ENCODE data around the gene LSAMP.

LSAMP gene

DNA sequence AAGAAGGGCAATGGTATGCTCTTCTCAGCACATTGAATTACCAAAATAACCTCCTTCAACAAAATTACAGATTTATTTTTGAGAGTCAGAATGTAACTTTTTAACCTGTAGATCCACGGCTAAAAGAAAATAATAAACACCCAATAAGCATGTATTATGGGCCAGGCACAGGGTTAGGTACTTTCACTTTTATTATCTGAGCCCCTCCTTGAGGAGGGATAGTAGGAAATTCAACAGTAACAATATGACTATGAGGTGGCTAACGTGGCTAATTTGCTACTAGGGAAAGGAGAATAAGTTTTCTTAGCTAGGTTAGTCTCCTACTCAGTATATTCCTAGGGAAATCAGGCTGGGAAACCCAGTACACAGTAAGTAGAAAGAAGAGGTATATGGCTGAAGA is 515.1 kb downstream of the LSAMP start:
- DNase-seq (no peak), ATAC-seq (replicated peaks) (no peak)
- H3K36me3 Mint-ChIP-seq (ENCODE audit: insufficient read depth), result no peaks in the 10 kb centered on the region
- no peak overlapping the region for H3K4me3 Mint-ChIP-seq
- H3K27me3 Mint-ChIP-seq, result peaks cover 6 to 11% of the 10 kb centered on the region in 2 donors
- H3K4me1 Mint-ChIP-seq (ENCODE audit: low read depth in 2 of 2), result no peaks in the 10 kb centered on the region
- H3K27ac Mint-ChIP-seq, result no peak overlapping the region
- H3K9me3 Mint-ChIP-seq, result peaks cover 7 to 8% of the 10 kb centered on the region in 2 donors

DNA sequence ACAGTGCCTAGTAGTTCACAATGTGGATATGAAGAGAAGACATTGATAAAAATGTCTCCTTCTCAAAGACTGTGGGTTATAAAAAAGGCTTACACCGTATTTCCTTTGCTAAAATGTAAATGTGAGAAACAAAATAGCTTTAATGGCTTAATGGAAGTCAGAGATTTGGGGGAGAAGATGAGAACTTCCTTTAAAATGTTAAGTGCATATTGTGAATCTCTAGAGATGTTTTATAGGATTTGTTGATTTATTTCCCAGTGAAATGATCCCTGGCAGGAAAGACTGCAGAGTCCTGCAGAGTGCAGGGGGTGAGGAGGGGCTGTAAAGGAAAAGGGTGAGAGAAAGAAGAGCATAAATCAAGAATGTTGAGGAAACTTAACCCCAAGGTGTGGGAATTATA is 516.9 kb downstream of the LSAMP start:
- peaks cover 6 to 11% of the 10 kb centered on the region in 2 donors for H3K27me3 Mint-ChIP-seq
- DNase-seq, result no peak
- H3K36me3 Mint-ChIP-seq (ENCODE audit: insufficient read depth), result no peaks in the 10 kb centered on the region
- no peak overlapping the region for H3K27ac Mint-ChIP-seq
- no peak for ATAC-seq (replicated peaks)
- no peak overlapping the region for H3K4me3 Mint-ChIP-seq
- H3K4me1 Mint-ChIP-seq (ENCODE audit: low read depth in 2 of 2), result no peaks in the 10 kb centered on the region
- peaks cover 8% of the 10 kb centered on the region in 2 donors for H3K9me3 Mint-ChIP-seq

DNA sequence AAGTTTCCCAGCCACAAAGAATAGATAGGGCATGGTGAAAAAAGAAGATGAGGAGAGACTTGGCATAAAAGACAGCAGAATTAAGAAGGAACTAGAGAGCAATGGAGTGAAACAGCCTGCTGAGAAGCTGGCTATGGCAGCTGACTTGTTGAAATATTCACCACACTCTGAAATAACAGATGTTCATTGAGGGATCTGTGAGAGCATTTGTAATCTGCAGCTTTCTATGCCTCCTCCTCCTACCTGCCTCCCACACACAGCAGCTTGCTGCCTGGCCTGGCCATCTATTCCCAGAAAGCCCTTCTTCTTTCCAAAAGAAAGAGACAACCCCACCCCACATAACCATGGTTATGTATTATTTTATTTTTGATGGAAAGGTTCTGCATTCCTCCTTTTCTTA is 518.1 kb downstream of the LSAMP start:
- H3K9me3 Mint-ChIP-seq, result peaks cover 0 to 6% of the 10 kb centered on the region in 2 donors
- no peak overlapping the region for H3K27ac Mint-ChIP-seq
- DNase-seq, result no peak
- H3K27me3 Mint-ChIP-seq, result peaks cover 6 to 11% of the 10 kb centered on the region in 2 donors
- no peak for ATAC-seq (replicated peaks)
- no peaks in the 10 kb centered on the region for H3K36me3 Mint-ChIP-seq (ENCODE audit: insufficient read depth)
- no peak overlapping the region for H3K4me3 Mint-ChIP-seq
- H3K4me1 Mint-ChIP-seq (ENCODE audit: low read depth in 2 of 2), result no peaks in the 10 kb centered on the region

- no peaks in the 10 kb centered on the region for H3K4me1 Mint-ChIP-seq (ENCODE audit: low read depth in 2 of 2)
Observed at GRCh38 chr3:115922681-115923347, 522.5 kb downstream of the LSAMP start.

DNA sequence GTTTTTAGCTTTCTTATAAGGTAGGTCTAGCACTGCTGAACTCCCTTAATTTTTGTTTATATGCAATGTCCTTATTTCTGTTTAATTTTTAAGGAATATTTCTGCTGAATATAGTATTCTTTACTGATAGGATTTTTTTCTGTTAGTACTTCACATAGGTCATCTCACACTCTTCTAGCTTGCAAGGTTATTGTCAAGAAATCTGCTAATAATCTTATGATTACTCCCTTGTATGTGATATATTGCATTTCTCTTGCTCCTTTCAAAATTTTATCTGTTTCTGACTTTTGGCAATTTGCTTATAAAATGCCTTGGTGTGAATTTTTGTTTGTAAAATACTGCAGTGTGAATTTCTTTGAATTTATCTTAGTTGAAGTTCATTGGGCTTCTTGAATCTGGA is 523.6 kb downstream of the LSAMP start:
- Mint-ChIP-seq H3K27ac (no peak overlapping the region), H3K36me3 (ENCODE audit: insufficient read depth) (no peaks in the 10 kb centered on the region), H3K27me3 (no peaks in the 10 kb centered on the region), H3K9me3 (peaks cover 0 to 5% of the 10 kb centered on the region in 2 donors), H3K4me3 (no peak overlapping the region), H3K4me1 (ENCODE audit: low read depth in 2 of 2) (no peaks in the 10 kb centered on the region)
- DNase-seq (no peak), ATAC-seq (replicated peaks) (no peak)

More at GRCh38 chr3:115922681-115923347, 522.5 kb downstream of the LSAMP start:
- H3K27me3 Mint-ChIP-seq, result peaks cover 0 to 5% of the 10 kb centered on the region in 2 donors
- no peaks in the 10 kb centered on the region for H3K36me3 Mint-ChIP-seq (ENCODE audit: insufficient read depth)
- ATAC-seq (replicated peaks) (no peak), DNase-seq (no peak)
- H3K27ac Mint-ChIP-seq, result no peak overlapping the region
- H3K9me3 Mint-ChIP-seq, result peaks cover 0 to 5% of the 10 kb centered on the region in 2 donors
- no peak overlapping the region for H3K4me3 Mint-ChIP-seq

- DNase-seq (no peak), ATAC-seq (replicated peaks) (no peak)
- H3K27ac Mint-ChIP-seq, result no peak overlapping the region
- no peak overlapping the region for H3K4me3 Mint-ChIP-seq
- no peaks in the 10 kb centered on the region for H3K36me3 Mint-ChIP-seq (ENCODE audit: insufficient read depth)
- peaks cover 0 to 3% of the 10 kb centered on the region in 2 donors for H3K9me3 Mint-ChIP-seq
- H3K4me1 Mint-ChIP-seq (ENCODE audit: low read depth in 2 of 2), result no peaks in the 10 kb centered on the region
- H3K27me3 Mint-ChIP-seq, result no peaks in the 10 kb centered on the region
Observed at GRCh38 chr3:115918900-115919299, 526.4 kb downstream of the LSAMP start.

GRCh38 chr3:115916866-115917265 is 528.4 kb downstream of the LSAMP start:
- Mint-ChIP-seq H3K36me3 (ENCODE audit: insufficient read depth) (no peaks in the 10 kb centered on the region), H3K9me3 (peaks cover 0 to 1% of the 10 kb centered on the region in 2 donors), H3K4me1 (ENCODE audit: low read depth in 2 of 2) (no peaks in the 10 kb centered on the region), H3K27me3 (peaks cover 3 to 9% of the 10 kb centered on the region in 2 donors), H3K4me3 (no peak overlapping the region), H3K27ac (no peak overlapping the region)
- DNase-seq (no peak), ATAC-seq (replicated peaks) (no peak)

DNA sequence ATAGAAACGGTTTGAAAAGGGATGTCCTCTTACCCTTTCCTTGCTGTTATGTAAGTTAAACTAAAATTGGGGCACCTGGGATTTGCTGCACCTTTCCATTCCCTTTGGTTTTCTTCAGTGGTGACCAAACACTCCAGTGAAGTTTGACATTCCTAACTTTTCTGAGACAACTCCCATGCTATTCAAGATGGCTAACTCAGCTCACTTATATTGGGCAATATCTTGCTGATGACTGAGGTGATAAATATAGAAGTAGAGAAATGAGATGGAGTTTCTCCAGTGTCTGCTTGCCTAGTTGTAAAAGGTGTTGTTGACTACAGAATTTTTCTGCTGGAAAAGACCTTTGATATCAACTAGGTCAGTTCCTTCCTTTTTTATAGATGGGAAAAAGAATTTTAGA is 530.2 kb downstream of the LSAMP start:
- Mint-ChIP-seq H3K27ac (no peak overlapping the region), H3K4me3 (no peak overlapping the region), H3K4me1 (ENCODE audit: low read depth in 2 of 2) (no peaks in the 10 kb centered on the region), H3K36me3 (ENCODE audit: insufficient read depth) (no peaks in the 10 kb centered on the region), H3K27me3 (peaks cover 5 to 9% of the 10 kb centered on the region in 2 donors), H3K9me3 (no peaks in the 10 kb centered on the region)
- DNase-seq (no peak), ATAC-seq (replicated peaks) (no peak)

DNA sequence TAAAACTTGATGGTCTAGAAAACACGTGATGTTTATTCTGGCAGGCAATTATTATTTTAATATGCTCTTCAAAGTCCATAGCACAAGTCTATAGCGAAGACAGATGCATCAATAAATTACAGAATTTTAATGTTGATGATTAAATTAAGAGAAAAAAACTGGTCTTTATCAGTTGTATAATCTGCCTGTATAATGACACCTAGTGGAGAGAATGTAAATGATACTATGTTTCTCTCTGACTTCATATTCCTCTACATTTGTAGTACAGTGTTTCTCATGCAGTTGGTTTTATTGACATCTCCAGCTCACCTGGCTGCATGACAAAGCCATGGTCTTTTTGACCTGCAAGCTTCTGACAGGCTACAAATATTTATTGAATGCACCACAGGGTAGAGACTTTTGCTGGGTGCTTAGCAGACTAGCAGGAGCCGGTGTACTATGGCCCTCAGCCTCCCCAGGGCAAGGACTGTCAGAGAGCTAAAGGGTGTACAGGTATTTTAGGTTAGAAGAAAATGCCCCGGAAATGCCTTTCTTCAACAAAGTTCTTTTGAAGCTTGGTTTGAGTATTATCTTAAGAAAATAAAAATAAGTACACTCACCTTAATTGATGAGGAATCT is 532.1 kb downstream of the LSAMP start:
- DNase-seq (no peak), ATAC-seq (replicated peaks) (no peak)
- no peaks in the 10 kb centered on the region for H3K36me3 Mint-ChIP-seq (ENCODE audit: insufficient read depth)
- no peaks in the 10 kb centered on the region for H3K4me1 Mint-ChIP-seq (ENCODE audit: low read depth in 2 of 2)
- no peak overlapping the region for H3K27ac Mint-ChIP-seq
- H3K4me3 Mint-ChIP-seq, result no peak overlapping the region
- H3K27me3 Mint-ChIP-seq, result peaks cover 5 to 9% of the 10 kb centered on the region in 2 donors
- H3K9me3 Mint-ChIP-seq, result no peaks in the 10 kb centered on the region

- no peak for ATAC-seq (replicated peaks)
Observed at GRCh38 chr3:115912372-115912771, 532.9 kb downstream of the LSAMP start.

DNA sequence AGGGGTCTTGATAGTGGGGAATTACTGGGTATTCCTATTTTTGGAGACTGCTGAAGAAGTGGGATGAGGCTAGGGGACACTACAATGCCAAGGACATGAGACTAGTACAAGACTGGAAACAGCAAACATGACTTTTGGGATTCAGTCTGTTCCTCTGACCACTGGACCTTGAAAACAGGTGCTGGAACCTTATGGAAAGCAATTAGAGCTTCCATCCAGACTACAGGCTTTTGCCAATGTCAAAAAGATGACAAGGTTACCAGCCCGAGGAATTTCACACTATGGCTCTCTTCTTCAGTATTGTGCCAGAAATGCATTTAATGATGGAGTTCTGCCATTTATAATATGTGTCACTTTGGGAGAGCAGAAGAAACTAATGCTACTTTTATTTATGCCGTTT is 539.4 kb downstream of the LSAMP start:
- Mint-ChIP-seq H3K9me3 (peaks cover 0 to 6% of the 10 kb centered on the region in 2 donors), H3K36me3 (ENCODE audit: insufficient read depth) (no peaks in the 10 kb centered on the region), H3K27me3 (peaks cover 0 to 14% of the 10 kb centered on the region in 2 donors), H3K4me3 (no peak overlapping the region), H3K27ac (no peak overlapping the region), H3K4me1 (ENCODE audit: low read depth in 2 of 2) (no peaks in the 10 kb centered on the region)
- DNase-seq, result no peak
- no peak for ATAC-seq (replicated peaks)

More at GRCh38 chr3:115912372-115912771, 532.9 kb downstream of the LSAMP start:
- Mint-ChIP-seq H3K4me1 (ENCODE audit: low read depth in 2 of 2) (no peaks in the 10 kb centered on the region), H3K9me3 (no peaks in the 10 kb centered on the region), H3K4me3 (no peak overlapping the region), H3K27ac (no peak overlapping the region), H3K27me3 (peaks cover 5 to 9% of the 10 kb centered on the region in 2 donors), H3K36me3 (ENCODE audit: insufficient read depth) (no peaks in the 10 kb centered on the region)
- DNase-seq, result no peak

DNA sequence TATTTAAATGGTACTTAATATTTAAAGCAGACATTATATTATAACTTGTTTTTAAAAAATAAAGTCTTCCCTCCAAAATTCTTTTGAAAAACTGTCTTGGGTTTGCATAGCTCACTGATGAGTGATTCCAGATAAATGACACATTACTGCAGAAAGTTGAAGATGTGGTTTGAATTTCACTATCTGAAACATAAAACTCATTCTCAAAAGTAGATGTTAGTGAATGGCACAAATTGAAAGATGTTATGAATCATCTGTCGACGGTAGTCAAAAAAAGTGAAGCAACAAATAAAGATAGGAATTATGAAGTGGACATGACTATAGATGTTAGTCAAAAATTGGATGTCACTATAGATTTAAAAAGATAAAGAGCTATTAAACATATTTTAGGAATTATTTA is 541.4 kb downstream of the LSAMP start:
- H3K27ac Mint-ChIP-seq, result no peak overlapping the region
- peaks cover 8 to 16% of the 10 kb centered on the region in 2 donors for H3K27me3 Mint-ChIP-seq
- DNase-seq (no peak), ATAC-seq (replicated peaks) (no peak)
- H3K9me3 Mint-ChIP-seq, result peaks cover 0 to 6% of the 10 kb centered on the region in 2 donors
- no peaks in the 10 kb centered on the region for H3K36me3 Mint-ChIP-seq (ENCODE audit: insufficient read depth)
- H3K4me3 Mint-ChIP-seq, result no peak overlapping the region
- H3K4me1 Mint-ChIP-seq (ENCODE audit: low read depth in 2 of 2), result no peaks in the 10 kb centered on the region

DNA sequence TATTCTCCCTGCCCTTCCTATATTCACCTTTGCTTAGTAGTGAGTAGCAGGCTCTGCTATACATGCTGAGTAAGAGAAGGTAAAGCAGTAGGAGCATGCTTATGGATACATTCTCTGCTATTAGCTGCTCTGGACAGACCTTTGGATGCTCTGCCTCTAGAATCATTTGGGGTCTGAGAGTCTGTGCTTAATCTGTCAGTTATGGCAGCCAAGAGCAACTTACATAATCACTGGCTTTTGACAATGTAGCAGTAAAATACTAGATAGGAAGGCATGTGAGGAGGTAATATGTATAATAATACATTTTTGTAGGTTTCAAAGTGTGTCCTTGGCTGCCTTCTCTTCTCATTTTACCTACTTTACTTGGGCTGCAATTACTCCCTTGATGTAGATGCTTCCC is 544.3 kb downstream of the LSAMP start:
- Mint-ChIP-seq H3K27me3 (peaks cover 8 to 23% of the 10 kb centered on the region in 2 donors), H3K27ac (no peak overlapping the region), H3K4me3 (no peak overlapping the region), H3K36me3 (ENCODE audit: insufficient read depth) (no peaks in the 10 kb centered on the region), H3K4me1 (ENCODE audit: low read depth in 2 of 2) (no peaks in the 10 kb centered on the region), H3K9me3 (peaks cover 2 to 6% of the 10 kb centered on the region in 2 donors)
- ATAC-seq (replicated peaks), result no peak
- DNase-seq, result no peak

DNA sequence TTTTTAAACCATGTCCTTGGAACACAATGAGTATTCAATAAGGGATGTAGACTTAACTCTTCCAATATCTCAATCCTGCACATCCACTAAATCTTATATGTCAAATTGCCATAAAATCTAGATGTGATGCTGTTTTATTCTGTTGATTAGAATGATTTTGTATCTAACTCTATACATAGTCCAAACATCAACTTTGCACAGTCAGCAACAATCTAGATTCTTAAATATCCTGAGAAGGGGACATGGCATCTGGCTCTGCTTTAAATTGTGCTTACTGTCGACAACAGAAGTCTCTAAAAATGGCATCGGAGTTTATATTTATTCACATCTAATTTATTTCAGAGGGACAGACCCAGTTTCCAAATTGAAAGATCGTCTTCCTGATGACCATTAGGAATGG is 545.8 kb downstream of the LSAMP start:
- H3K4me3 Mint-ChIP-seq, result no peak overlapping the region
- DNase-seq (no peak), ATAC-seq (replicated peaks) (no peak)
- H3K27ac Mint-ChIP-seq, result no peak overlapping the region
- H3K4me1 Mint-ChIP-seq (ENCODE audit: low read depth in 2 of 2), result no peaks in the 10 kb centered on the region
- no peaks in the 10 kb centered on the region for H3K36me3 Mint-ChIP-seq (ENCODE audit: insufficient read depth)
- peaks cover 8 to 23% of the 10 kb centered on the region in 2 donors for H3K27me3 Mint-ChIP-seq
- H3K9me3 Mint-ChIP-seq, result peaks cover 2 to 6% of the 10 kb centered on the region in 2 donors

Measured in effector memory CD8-positive, alpha-beta T cell (primary cell).